Coronary artery (tissue), 2 donors: ENCODE data around the gene PRRG1.

Experiments used
- DNase-seq: peaks from one replicate; pipeline ENCODE4 v3.0.0-alpha.2; 2017; ENCODE audit warnings: low spot score
- H3K27ac ChIP-seq, 2 donors: fragments of 200-600 bp; sonication (generic); one replicate each; pipeline ENCODE4 v1.5.1; 2016 to 2019
- H3K4me3 ChIP-seq: fragments of 200-600 bp; sonication (generic); 2 replicates; pipeline ENCODE4 v1.5.1; 2016; ENCODE audit warnings: mild to moderate bottlenecking, moderate library complexity
- CTCF ChIP-seq: fragments of 200-600 bp; sonication (generic); IDR thresholded peaks from one replicate; pipeline ENCODE4 v1.5.1; 2019; ENCODE audit warnings: antibody characterized with exemption

The PRRG1 gene

GRCh38 chrX:37353646-37354045 lies 4.5 kb downstream of the PRRG1 start:
- DNase-seq: no peak
- H3K4me3 ChIP-seq: no peak overlapping the region
- TF ChIP-seq CTCF: no peak
- H3K27ac ChIP-seq: no peak overlapping the region

GRCh38 chrX:37357436-37357835 lies 8.3 kb downstream of the PRRG1 start:
- Histone ChIP-seq H3K4me3 (no peak overlapping the region), H3K27ac (no peak overlapping the region)
- no peak for DNase-seq
- no peak for TF ChIP-seq CTCF

GRCh38 chrX:37361596-37361995 lies 12.4 kb downstream of the PRRG1 start:
- Histone ChIP-seq H3K27ac (no peak overlapping the region), H3K4me3 (no peak overlapping the region)
- no peak for DNase-seq
- TF ChIP-seq CTCF: no peak

- no peak for TF ChIP-seq CTCF
- DNase-seq: no peak
- Histone ChIP-seq H3K27ac (no peak overlapping the region), H3K4me3 (no peak overlapping the region)
Measured at GRCh38 chrX:37364666-37365065, 15.5 kb downstream of the PRRG1 start.

GRCh38 chrX:37367946-37368345 lies 18.8 kb downstream of the PRRG1 start:
- no peak for DNase-seq
- TF ChIP-seq CTCF: no peak
- no peak overlapping the region for H3K4me3 ChIP-seq
- no peak overlapping the region for H3K27ac ChIP-seq

GRCh38 chrX:37370499-37371141 lies 21.5 kb downstream of the PRRG1 start:
- no peak for DNase-seq
- H3K4me3 ChIP-seq: no peak overlapping the region
- H3K27ac ChIP-seq: no peak overlapping the region
- no peak for TF ChIP-seq CTCF

GRCh38 chrX:37371578-37371991 lies 22.4 kb downstream of the PRRG1 start:
- DNase-seq: no peak
- no peak for TF ChIP-seq CTCF
- Histone ChIP-seq H3K27ac (no peak overlapping the region), H3K4me3 (no peak overlapping the region)
